Hepatic stellate cell (primary cell): Measurements from ENCODE around the gene DNAH11.

Source experiments
- DNase-seq: peaks from one replicate; pipeline ENCODE4 v3.0.0; 2011; ENCODE audit warnings: low spot score

DNAH11 gene

GRCh38 chr7:21884496-21884895, 341.7 kb downstream of the DNAH11 start:
- DNase-seq = no peak

GRCh38 chr7:21886396-21886795, 343.6 kb downstream of the DNAH11 start:
- DNase-seq = no peak

- DNase-seq = no peak
These were observed 344.5 kb downstream of the DNAH11 start for GRCh38 chr7:21887353-21887752.

GRCh38 chr7:21887779-21888178, 344.9 kb downstream of the DNAH11 start:
- no peak for DNase-seq

- DNase-seq = no peak
These were observed 348.5 kb downstream of the DNAH11 start for GRCh38 chr7:21891291-21891690.

- DNase-seq = no peak
These were observed 350.6 kb downstream of the DNAH11 start for GRCh38 chr7:21893401-21893800.

- DNase-seq = no peak
These were observed 355.6 kb downstream of the DNAH11 start for GRCh38 chr7:21898265-21898930.

- peak; percentile 21 for DNase-seq
These were observed 359.4 kb downstream of the DNAH11 start for GRCh38 chr7:21902240-21902639.

GRCh38 chr7:21903020-21903786, 360.4 kb downstream of the DNAH11 start:
- no peak for DNase-seq

GRCh38 chr7:21908746-21909145, 365.9 kb downstream of the DNAH11 start:
- no peak for DNase-seq

GRCh38 chr7:21910253-21910652, 367.4 kb downstream of the DNAH11 start:
- DNase-seq = no peak

GRCh38 chr7:21911341-21911875, 368.6 kb downstream of the DNAH11 start:
- no peak for DNase-seq

- DNase-seq = no peak
These were observed 369.5 kb downstream of the DNAH11 start for GRCh38 chr7:21912305-21912704.

- no peak for DNase-seq
These were observed 370.3 kb downstream of the DNAH11 start for GRCh38 chr7:21912931-21913780.

- no peak for DNase-seq
These were observed 371.8 kb downstream of the DNAH11 start for GRCh38 chr7:21914671-21915070.

- DNase-seq = no peak
These were observed 372.3 kb downstream of the DNAH11 start for GRCh38 chr7:21915140-21915539.

GRCh38 chr7:21916176-21916575, 373.3 kb downstream of the DNAH11 start:
- DNase-seq = no peak

- no peak for DNase-seq
These were observed 373.8 kb downstream of the DNAH11 start for GRCh38 chr7:21916629-21917028.

- DNase-seq = no peak
These were observed 375.4 kb downstream of the DNAH11 start for GRCh38 chr7:21918216-21918615.

GRCh38 chr7:21920936-21921335, 378.1 kb downstream of the DNAH11 start:
- no peak for DNase-seq

- DNase-seq = no peak
These were observed 379.8 kb downstream of the DNAH11 start for GRCh38 chr7:21922605-21923004.

- no peak for DNase-seq
These were observed 380.8 kb downstream of the DNAH11 start for GRCh38 chr7:21923658-21924057.
